ENCODE measurements around the gene CFAP91.

GRCh38 chr3:119726909-119727308 is 24.1 kb downstream of the CFAP91 start:
- TF ChIP-seq GATA3 (IDR thresholded peaks at IDR 0.05; ENCODE audit: low read depth, low read length) (no peak), GATA2 (IDR thresholded peaks at IDR 0.05; ENCODE audit: low read depth, low read length) (no peak)
